PC-9 (cell line): ENCODE measurements around the gene CDH22. TPM values are rescaled to one million over a fixed set of nuclear protein-coding genes. Genes with fewer than 3 reads are reported as not detected.

Experiments
- BruUV-seq: library from RNA; stranded (reverse); fragments of 400-500 nt; replicated peaks from 2 replicates; lab custom pipeline; 2021; lab: Mats Ljungman, UMichigan
- CTCF ChIA-PET: fragments of 300-600 bp; sonication (Branson Sonifier 250); formaldehyde crosslinking; loops from one replicate; lab custom pipeline; 2022; ENCODE audit warnings: antibody characterized with exemption; lab: Charles Lee
- POLR2A ChIA-PET: fragments of 300-600 bp; sonication (Branson Sonifier 250); formaldehyde crosslinking; loops from one replicate; lab custom pipeline; 2022; ENCODE audit warnings: antibody characterized with exemption; ENCODE audit not compliant: unreplicated experiment; lab: Charles Lee
- DNase-seq, 2 experiments: peaks; one replicate each; pipeline versions ENCODE4 v3.0.0 to v3.0.0-alpha.2; 2015 to 2022; ENCODE audit warnings: mixed read lengths in 1 of 2
- H2AFZ ChIP-seq: fragments of 200-600 bp; sonication (generic); 2 replicates; pipeline ENCODE4 v1.8.1; 2017; ENCODE audit warnings: antibody characterized with exemption
- H3F3A ChIP-seq: fragments of 200-600 bp; sonication (generic); 2 replicates; pipeline ENCODE4 v1.8.1; 2017; ENCODE audit warnings: antibody characterized with exemption, mild to moderate bottlenecking, low read depth; ENCODE audit not compliant: insufficient read depth
- H3K27ac ChIP-seq: fragments of 200-600 bp; sonication (generic); 2 replicates; pipeline ENCODE4 v1.6.1; 2016; ENCODE audit warnings: mixed run types
- H3K27me3 ChIP-seq: fragments of 200-600 bp; sonication (generic); 2 replicates; pipeline ENCODE4 v1.6.1; 2016; ENCODE audit warnings: low read depth, mixed run types; ENCODE audit not compliant: insufficient read depth
- H3K36me3 ChIP-seq: fragments of 200-600 bp; sonication (generic); 2 replicates; pipeline ENCODE4 v1.6.1; 2016; ENCODE audit warnings: low read depth, mixed run types
- H3K4me1 ChIP-seq: fragments of 200-600 bp; sonication (generic); replicated peaks from 2 replicates; pipeline ENCODE4 v1.6.1; 2016; ENCODE audit warnings: mixed run types; ENCODE audit not compliant: insufficient read depth
- H3K4me2 ChIP-seq: fragments of 200-600 bp; sonication (generic); 2 replicates; pipeline ENCODE4 v1.6.1; 2017; ENCODE audit warnings: mixed run types
- H3K4me3 ChIP-seq: fragments of 200-600 bp; sonication (generic); 2 replicates; pipeline ENCODE4 v1.6.1; 2016; ENCODE audit warnings: mixed run types
- H3K79me2 ChIP-seq: fragments of 200-600 bp; sonication (generic); 2 replicates; pipeline ENCODE4 v1.6.1; 2017; ENCODE audit warnings: low read depth, mixed run types
- H3K9me2 ChIP-seq: fragments of 200-600 bp; sonication (generic); 2 replicates; pipeline ENCODE4 v1.8.1; 2017; ENCODE audit warnings: mild to moderate bottlenecking; ENCODE audit not compliant: insufficient read depth
- H3K9me3 ChIP-seq: fragments of 200-600 bp; sonication (generic); 2 replicates; pipeline ENCODE4 v1.8.1; 2016; ENCODE audit warnings: low read depth; ENCODE audit not compliant: insufficient read depth
- H4K20me1 ChIP-seq: fragments of 200-600 bp; sonication (generic); 2 replicates; pipeline ENCODE4 v1.8.1; 2017; ENCODE audit not compliant: insufficient read depth
- CTCF ChIP-seq: fragments of 200-600 bp; sonication (generic); conservative IDR thresholded peaks from 2 replicates; pipeline ENCODE4 v1.6.1; 2017; ENCODE audit warnings: mixed run types, antibody characterized with exemption, mild to moderate bottlenecking, moderate library complexity
- EZH2 ChIP-seq: fragments of 200-600 bp; sonication (generic); IDR thresholded peaks from 2 replicates; pipeline ENCODE4 v1.8.0; 2017; ENCODE audit warnings: antibody characterized with exemption, low read depth
- intact Hi-C: fragments of 100-400 bp; cut with micrococcal nuclease; formaldehyde crosslinking; loops from one replicate; pipeline ENCODE4 v1.10.0; 2022; ENCODE audit not compliant: unreplicated experiment
- total RNA-seq: library from RNA; stranded (reverse); gene quantifications from 2 replicates; pipeline ENCODE4 v1.2.3, GENCODE V29; 2021

CDH22 gene
- total RNA-seq, 1 experiment from 2014 or later: not detected

GRCh38 chr20:46220455-46221207 is 87.7 kb downstream of the CDH22 start:
- DNase-seq: no peak
- Histone ChIP-seq H3K9me3 (no peaks in the 10 kb centered on the region), H3K27ac (no peak overlapping the region), H3F3A (0 out of 2 replicates have a peak, but pooled peaks cover 3% of the 10 kb centered on the region), H3K9me2 (no peaks in the 10 kb centered on the region), H3K4me1 (peaks cover 6% of the 10 kb centered on the region), H3K27me3 (peaks cover 63% of the 10 kb centered on the region), H3K79me2 (no peaks in the 10 kb centered on the region), H3K36me3 (no peaks in the 10 kb centered on the region), H4K20me1 (no peaks in the 10 kb centered on the region; the same call in 1 of the 2 replicates), H3K4me2 (no peak overlapping the region), H3K4me3 (no peak overlapping the region), H2AFZ (no peak overlapping the region)
- no TSS peak for BruUV-seq
- intact Hi-C loops: no loop called here
- ChIA-PET POLR2A (no interaction called here), CTCF (interaction anchor here (0.6 kb wide), 1 partner anchor 113 kb away, joined by 9 read pairs; no protein-coding TSS in a partner anchor)
- TF ChIP-seq EZH2 (no peak), CTCF (no peak)

GRCh38 chr20:46219920-46220319 is 88.4 kb downstream of the CDH22 start:
- Histone ChIP-seq H3F3A (0 out of 2 replicates have a peak, but pooled peaks cover 3% of the 10 kb centered on the region), H3K9me2 (no peaks in the 10 kb centered on the region), H3K27ac (no peak overlapping the region), H3K9me3 (no peaks in the 10 kb centered on the region), H3K4me3 (no peak overlapping the region), H3K36me3 (no peaks in the 10 kb centered on the region), H2AFZ (no peak overlapping the region), H3K4me1 (peaks cover 11% of the 10 kb centered on the region), H3K4me2 (no peak overlapping the region), H3K27me3 (peaks cover 56% of the 10 kb centered on the region), H3K79me2 (no peaks in the 10 kb centered on the region), H4K20me1 (no peaks in the 10 kb centered on the region; the same call in 1 of the 2 replicates)
- CTCF ChIA-PET: no interaction called here
- DNase-seq: no peak
- TF ChIP-seq CTCF (no peak), EZH2 (no peak)
- intact Hi-C loops: no loop called here
- BruUV-seq: no TSS peak
- POLR2A ChIA-PET: no interaction called here

GRCh38 chr20:46219190-46219589 is 89.1 kb downstream of the CDH22 start:
- Histone ChIP-seq H3K9me2 (no peaks in the 10 kb centered on the region), H3K27me3 (peaks cover 49% of the 10 kb centered on the region), H2AFZ (no peak overlapping the region), H3K4me3 (no peak overlapping the region), H3K4me1 (peaks cover 11% of the 10 kb centered on the region), H3K79me2 (no peaks in the 10 kb centered on the region), H3F3A (0 out of 2 replicates have a peak, but pooled peaks cover 3% of the 10 kb centered on the region), H3K36me3 (no peaks in the 10 kb centered on the region), H3K4me2 (no peak overlapping the region), H4K20me1 (no peaks in the 10 kb centered on the region; the same call in 1 of the 2 replicates), H3K9me3 (no peaks in the 10 kb centered on the region), H3K27ac (no peak overlapping the region)
- intact Hi-C loops: no loop called here
- no TSS peak for BruUV-seq
- TF ChIP-seq EZH2 (no peak), CTCF (no peak)
- DNase-seq: no peak
- CTCF ChIA-PET: no interaction called here
- POLR2A ChIA-PET: no interaction called here
